Measurements from ENCODE around the gene POLR2J.

POLR2J gene

GRCh38 chr7:102429141-102429899 is 49.4 kb downstream of the POLR2J start:
- H4K91ac ChIP-seq (ENCODE audit: low read depth, low read length): no peak overlapping the region
- no peak overlapping the region for H3K4me2 ChIP-seq (ENCODE audit: low read length)
- peaks cover 6% of the 10 kb centered on the region for H3K79me2 ChIP-seq (ENCODE audit: control insufficient read depth, insufficient read depth, low read length, poor library complexity)
- no peaks in the 10 kb centered on the region for H3K9me3 ChIP-seq (ENCODE audit: insufficient read depth, low read depth, low read length)
- H3K9ac ChIP-seq (ENCODE audit: low read length): no peak overlapping the region
- H3K79me1 ChIP-seq (ENCODE audit: low read length): peaks cover 8% of the 10 kb centered on the region
- H3K4me1 ChIP-seq (ENCODE audit: control insufficient read depth in 1 of 2, insufficient read depth in 2 of 2, low read length in 2 of 2): peaks cover 11 to 15% of the 10 kb centered on the region in 2 experiments
- no peak overlapping the region for H3K18ac ChIP-seq (ENCODE audit: low read length)
- H3K36me3 ChIP-seq (ENCODE audit: control insufficient read depth in 1 of 2, insufficient read depth in 2 of 2, low read length in 2 of 2): peaks cover 31 to 37% of the 10 kb centered on the region in 2 experiments
- H2BK120ac ChIP-seq (ENCODE audit: insufficient read depth, low read length, poor library complexity): no peak overlapping the region
- no peak overlapping the region for H3K14ac ChIP-seq (ENCODE audit: low read length)
- no peak overlapping the region for H3K23ac ChIP-seq (ENCODE audit: low read length)
- peak overlapping the region; percentile 26 for H4K12ac ChIP-seq (ENCODE audit: low read depth, low read length)
- H3K27me3 ChIP-seq (ENCODE audit: insufficient read depth, low read length): no peaks in the 10 kb centered on the region
- no peak overlapping the region for H3K4me3 ChIP-seq (ENCODE audit: low read depth, low read length)
- H2BK12ac ChIP-seq (ENCODE audit: low read length): no peak overlapping the region
- H3K27ac ChIP-seq (ENCODE audit: low read depth, low read length): no peak overlapping the region
- no peak overlapping the region for H2AK5ac ChIP-seq (ENCODE audit: low read length)
- WGBS (ENCODE audit: extremely low coverage, insufficient coverage, insufficient read length): no CpG with 5 or more reads among the region's 10 CpGs
- H2AFZ ChIP-seq (ENCODE audit: insufficient read depth, low read length, poor library complexity): no peak overlapping the region
- H2BK5ac ChIP-seq (ENCODE audit: low read depth, low read length, poor library complexity): no peak overlapping the region
- H4K8ac ChIP-seq (ENCODE audit: low read depth, low read length): no peak overlapping the region
- no peak overlapping the region for H3K4ac ChIP-seq (ENCODE audit: low read depth, low read length)
- DNase-seq: no peak

GRCh38 chr7:102427019-102427405 is 51.7 kb downstream of the POLR2J start:
- no peak overlapping the region for H3K27ac ChIP-seq (ENCODE audit: low read depth, low read length)
- no peak overlapping the region for H4K8ac ChIP-seq (ENCODE audit: low read depth, low read length)
- no peak overlapping the region for H2BK5ac ChIP-seq (ENCODE audit: low read depth, low read length, poor library complexity)
- no peak overlapping the region for H3K14ac ChIP-seq (ENCODE audit: low read length)
- no peak overlapping the region for H3K18ac ChIP-seq (ENCODE audit: low read length)
- no peak overlapping the region for H3K4me3 ChIP-seq (ENCODE audit: low read depth, low read length)
- no peak for DNase-seq
- no peak overlapping the region for H2BK12ac ChIP-seq (ENCODE audit: low read length)
- no peaks in the 10 kb centered on the region for H3K79me1 ChIP-seq (ENCODE audit: low read length)
- H3K4ac ChIP-seq (ENCODE audit: low read depth, low read length): no peak overlapping the region
- H3K9ac ChIP-seq (ENCODE audit: low read length): no peak overlapping the region
- H3K4me1 ChIP-seq (ENCODE audit: control insufficient read depth in 1 of 2, insufficient read depth in 2 of 2, low read length in 2 of 2): peaks cover 5 to 7% of the 10 kb centered on the region in 2 experiments
- H3K4me2 ChIP-seq (ENCODE audit: low read length): no peak overlapping the region
- H3K36me3 ChIP-seq (ENCODE audit: control insufficient read depth in 1 of 2, insufficient read depth in 2 of 2, low read length in 2 of 2): peaks cover 43 to 44% of the 10 kb centered on the region in 2 experiments
- H2AK5ac ChIP-seq (ENCODE audit: low read length): no peak overlapping the region
- no peaks in the 10 kb centered on the region for H3K27me3 ChIP-seq (ENCODE audit: insufficient read depth, low read length)
- H3K79me2 ChIP-seq (ENCODE audit: control insufficient read depth, insufficient read depth, low read length, poor library complexity): no peaks in the 10 kb centered on the region
- WGBS (ENCODE audit: extremely low coverage, insufficient coverage, insufficient read length): no CpG with 5 or more reads among the region's 5 CpGs
- H2BK120ac ChIP-seq (ENCODE audit: insufficient read depth, low read length, poor library complexity): no peak overlapping the region
- no peak overlapping the region for H4K91ac ChIP-seq (ENCODE audit: low read depth, low read length)
- H3K23ac ChIP-seq (ENCODE audit: low read length): no peak overlapping the region
- H4K12ac ChIP-seq (ENCODE audit: low read depth, low read length): no peak overlapping the region
- H3K9me3 ChIP-seq (ENCODE audit: insufficient read depth, low read depth, low read length): no peaks in the 10 kb centered on the region
- H2AFZ ChIP-seq (ENCODE audit: insufficient read depth, low read length, poor library complexity): no peak overlapping the region

- no peaks in the 10 kb centered on the region for H3K9me3 ChIP-seq (ENCODE audit: insufficient read depth, low read depth, low read length)
- no peak overlapping the region for H3K4me3 ChIP-seq (ENCODE audit: low read depth, low read length)
- H2AK5ac ChIP-seq (ENCODE audit: low read length): no peak overlapping the region
- no peak overlapping the region for H3K4me2 ChIP-seq (ENCODE audit: low read length)
- WGBS (ENCODE audit: extremely low coverage, insufficient coverage, insufficient read length): no CpG with 5 or more reads among the region's 16 CpGs
- no peak overlapping the region for H2AFZ ChIP-seq (ENCODE audit: insufficient read depth, low read length, poor library complexity)
- H3K4me1 ChIP-seq (ENCODE audit: control insufficient read depth in 1 of 2, insufficient read depth in 2 of 2, low read length in 2 of 2): peaks cover 0 to 5% of the 10 kb centered on the region in 2 experiments
- H3K79me2 ChIP-seq (ENCODE audit: control insufficient read depth, insufficient read depth, low read length, poor library complexity): no peaks in the 10 kb centered on the region
- no peak overlapping the region for H3K18ac ChIP-seq (ENCODE audit: low read length)
- no peak overlapping the region for H3K4ac ChIP-seq (ENCODE audit: low read depth, low read length)
- peak in 1 of 2 donors; percentile 16 for DNase-seq
- peaks cover 43 to 49% of the 10 kb centered on the region in 2 experiments for H3K36me3 ChIP-seq (ENCODE audit: control insufficient read depth in 1 of 2, insufficient read depth in 2 of 2, low read length in 2 of 2)
- H4K8ac ChIP-seq (ENCODE audit: low read depth, low read length): no peak overlapping the region
- no peak overlapping the region for H4K12ac ChIP-seq (ENCODE audit: low read depth, low read length)
- H3K27me3 ChIP-seq (ENCODE audit: insufficient read depth, low read length): no peaks in the 10 kb centered on the region
- H3K23ac ChIP-seq (ENCODE audit: low read length): no peak overlapping the region
- no peak overlapping the region for H2BK120ac ChIP-seq (ENCODE audit: insufficient read depth, low read length, poor library complexity)
- no peak overlapping the region for H4K91ac ChIP-seq (ENCODE audit: low read depth, low read length)
- no peak overlapping the region for H2BK5ac ChIP-seq (ENCODE audit: low read depth, low read length, poor library complexity)
- no peaks in the 10 kb centered on the region for H3K79me1 ChIP-seq (ENCODE audit: low read length)
- H3K27ac ChIP-seq (ENCODE audit: low read depth, low read length): no peak overlapping the region
- no peak overlapping the region for H3K9ac ChIP-seq (ENCODE audit: low read length)
- no peak overlapping the region for H2BK12ac ChIP-seq (ENCODE audit: low read length)
- no peak overlapping the region for H3K14ac ChIP-seq (ENCODE audit: low read length)
These were observed 52.3 kb downstream of the POLR2J start for GRCh38 chr7:102426268-102427018.

GRCh38 chr7:102425639-102426267 is 53.0 kb downstream of the POLR2J start:
- Histone ChIP-seq H3K4me2 (ENCODE audit: low read length) (no peak overlapping the region), H2BK5ac (ENCODE audit: low read depth, low read length, poor library complexity) (no peak overlapping the region), H4K91ac (ENCODE audit: low read depth, low read length) (no peak overlapping the region), H2BK12ac (ENCODE audit: low read length) (no peak overlapping the region), H3K9me3 (ENCODE audit: insufficient read depth, low read depth, low read length) (no peaks in the 10 kb centered on the region), H3K4me3 (ENCODE audit: low read depth, low read length) (no peak overlapping the region), H3K79me2 (ENCODE audit: control insufficient read depth, insufficient read depth, low read length, poor library complexity) (no peaks in the 10 kb centered on the region), H2AK5ac (ENCODE audit: low read length) (no peak overlapping the region), H3K23ac (ENCODE audit: low read length) (no peak overlapping the region), H3K18ac (ENCODE audit: low read length) (no peak overlapping the region), H3K14ac (ENCODE audit: low read length) (no peak overlapping the region), H3K36me3 (ENCODE audit: control insufficient read depth in 1 of 2, insufficient read depth in 2 of 2, low read length in 2 of 2) (peaks cover 48 to 54% of the 10 kb centered on the region in 2 experiments), H2AFZ (ENCODE audit: insufficient read depth, low read length, poor library complexity) (no peak overlapping the region), H3K4ac (ENCODE audit: low read depth, low read length) (no peak overlapping the region), H4K8ac (ENCODE audit: low read depth, low read length) (no peak overlapping the region), H2BK120ac (ENCODE audit: insufficient read depth, low read length, poor library complexity) (no peak overlapping the region), H3K9ac (ENCODE audit: low read length) (no peak overlapping the region), H3K4me1 (ENCODE audit: control insufficient read depth in 1 of 2, insufficient read depth in 2 of 2, low read length in 2 of 2) (peaks cover 0 to under 1% of the 10 kb centered on the region in 2 experiments), H3K27ac (ENCODE audit: low read depth, low read length) (no peak overlapping the region), H4K12ac (ENCODE audit: low read depth, low read length) (no peak overlapping the region), H3K27me3 (ENCODE audit: insufficient read depth, low read length) (no peaks in the 10 kb centered on the region), H3K79me1 (ENCODE audit: low read length) (no peaks in the 10 kb centered on the region)
- DNase-seq: peak; percentile 35 to 42
- no CpG with 5 or more reads among the region's 25 CpGs for WGBS (ENCODE audit: extremely low coverage, insufficient coverage, insufficient read length)
